ENCODE measurements around the gene FNDC3A.

DNA sequence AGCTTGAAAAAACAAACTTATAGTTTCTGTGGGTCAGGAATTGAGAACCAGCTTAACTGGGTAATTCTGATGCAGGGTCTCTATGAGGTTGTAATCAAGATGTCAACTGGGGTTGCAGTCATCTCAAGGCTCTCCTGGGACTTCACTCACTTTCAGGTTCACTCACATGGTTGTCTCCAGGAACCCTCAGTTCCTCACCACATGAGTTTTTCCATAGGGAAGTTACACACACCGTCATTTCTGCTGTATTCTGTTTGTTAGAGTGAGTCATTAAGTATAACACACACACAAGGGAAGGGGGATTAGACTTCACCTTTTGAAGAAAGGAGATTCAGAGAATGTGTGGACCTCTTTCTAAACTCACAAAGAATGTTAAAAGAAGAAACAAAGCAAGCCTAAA is 209.6 kb downstream of the FNDC3A start:
- TF ChIP-seq, protein P1, sequence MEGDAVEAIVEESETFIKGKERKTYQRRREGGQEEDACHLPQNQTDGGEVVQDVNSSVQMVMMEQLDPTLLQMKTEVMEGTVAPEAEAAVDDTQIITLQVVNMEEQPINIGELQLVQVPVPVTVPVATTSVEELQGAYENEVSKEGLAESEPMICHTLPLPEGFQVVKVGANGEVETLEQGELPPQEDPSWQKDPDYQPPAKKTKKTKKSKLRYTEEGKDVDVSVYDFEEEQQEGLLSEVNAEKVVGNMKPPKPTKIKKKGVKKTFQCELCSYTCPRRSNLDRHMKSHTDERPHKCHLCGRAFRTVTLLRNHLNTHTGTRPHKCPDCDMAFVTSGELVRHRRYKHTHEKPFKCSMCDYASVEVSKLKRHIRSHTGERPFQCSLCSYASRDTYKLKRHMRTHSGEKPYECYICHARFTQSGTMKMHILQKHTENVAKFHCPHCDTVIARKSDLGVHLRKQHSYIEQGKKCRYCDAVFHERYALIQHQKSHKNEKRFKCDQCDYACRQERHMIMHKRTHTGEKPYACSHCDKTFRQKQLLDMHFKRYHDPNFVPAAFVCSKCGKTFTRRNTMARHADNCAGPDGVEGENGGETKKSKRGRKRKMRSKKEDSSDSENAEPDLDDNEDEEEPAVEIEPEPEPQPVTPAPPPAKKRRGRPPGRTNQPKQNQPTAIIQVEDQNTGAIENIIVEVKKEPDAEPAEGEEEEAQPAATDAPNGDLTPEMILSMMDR (conservative IDR thresholded peaks at IDR 0.05; ENCODE audit: low read depth, low read length): no peak
- no peak for TF ChIP-seq EZH2 (IDR thresholded peaks at IDR 0.05; ENCODE audit: borderline replicate concordance, low read depth, low read length, poor library complexity, severe bottlenecking)
